GM23338 (cell line): ENCODE results near the gene SDC3. TPM values are rescaled to one million over a fixed set of nuclear protein-coding genes. Genes with fewer than 3 reads are reported as not detected.

Experiments used
- ATAC-seq: fragments of 200-7000 bp; cut with Tn5 transposase; 3 replicates; pipeline ENCODE4 v1.9.1; 2020
- DNase-seq: peaks from one replicate; pipeline ENCODE4 v3.0.0-alpha.2; 2015; ENCODE audit warnings: low spot score
- H2AFZ ChIP-seq: fragments of 200-600 bp; sonication (generic); 2 replicates; pipeline ENCODE4 v1.8.0; 2016; ENCODE audit warnings: antibody characterized with exemption, mild to moderate bottlenecking, moderate library complexity
- H3F3A ChIP-seq: fragments of 200-600 bp; sonication (generic); replicated peaks from 2 replicates; pipeline ENCODE4 v1.8.0; 2017; ENCODE audit warnings: antibody characterized with exemption, mixed run types, low read depth
- H3K27ac ChIP-seq: fragments of 200-600 bp; sonication (generic); 2 replicates; pipeline ENCODE4 v1.6.1; 2016; ENCODE audit warnings: low read depth
- H3K27me3 ChIP-seq: fragments of 200-600 bp; sonication (generic); 2 replicates; pipeline ENCODE4 v1.8.0; 2016; ENCODE audit warnings: mild to moderate bottlenecking, mixed run types, moderate library complexity; ENCODE audit not compliant: insufficient read depth
- H3K36me3 ChIP-seq: fragments of 200-600 bp; sonication (generic); 2 replicates; pipeline ENCODE4 v1.8.0; 2016; ENCODE audit warnings: mild to moderate bottlenecking; ENCODE audit not compliant: insufficient read depth
- H3K4me1 ChIP-seq: fragments of 200-600 bp; sonication (generic); 2 replicates; pipeline ENCODE4 v1.8.0; 2016; ENCODE audit warnings: mild to moderate bottlenecking, moderate library complexity; ENCODE audit not compliant: insufficient read depth
- H3K4me2 ChIP-seq: fragments of 200-600 bp; sonication (generic); 2 replicates; pipeline ENCODE4 v1.7.1; 2017; ENCODE audit warnings: mixed run types
- H3K4me3 ChIP-seq: fragments of 200-600 bp; sonication (generic); 2 replicates; pipeline ENCODE4 v1.6.1; 2016; ENCODE audit warnings: mixed run types
- H3K79me2 ChIP-seq: fragments of 200-600 bp; sonication (generic); replicated peaks from 2 replicates; pipeline ENCODE4 v1.8.0; 2017; ENCODE audit warnings: mild to moderate bottlenecking; ENCODE audit not compliant: insufficient read depth
- H3K9me2 ChIP-seq: fragments of 200-600 bp; sonication (generic); 2 replicates; pipeline ENCODE4 v1.8.0; 2017; ENCODE audit not compliant: insufficient read depth
- H4K20me1 ChIP-seq: fragments of 200-600 bp; sonication (generic); replicated peaks from 2 replicates; pipeline ENCODE4 v1.8.0; 2017; ENCODE audit warnings: mild to moderate bottlenecking; ENCODE audit not compliant: insufficient read depth
- H3K27ac Mint-ChIP-seq: 2 replicates; pipeline ENCODE4 v1.8.0; 2020; ENCODE audit warnings: inconsistent platforms, mild to moderate bottlenecking, moderate library complexity, mixed read lengths
- H3K27me3 Mint-ChIP-seq: 3 replicates; pipeline ENCODE4 v1.8.0; 2022; ENCODE audit warnings: low read depth, mild to moderate bottlenecking, moderate library complexity, mixed read lengths, inconsistent platforms; ENCODE audit not compliant: insufficient read depth, poor library complexity
- H3K36me3 Mint-ChIP-seq: 3 replicates; pipeline ENCODE4 v1.8.0; 2021; ENCODE audit warnings: low read depth, mild to moderate bottlenecking, inconsistent platforms, moderate library complexity, mixed read lengths
- H3K4me1 Mint-ChIP-seq: 3 replicates; pipeline ENCODE4 v1.8.0; 2020; ENCODE audit warnings: mild to moderate bottlenecking, inconsistent platforms, mixed read lengths
- H3K4me3 Mint-ChIP-seq: 3 replicates; pipeline ENCODE4 v1.8.0; 2021; ENCODE audit warnings: moderate library complexity, mild to moderate bottlenecking, inconsistent platforms, mixed read lengths
- H3K9me3 Mint-ChIP-seq: 3 replicates; pipeline ENCODE4 v1.8.0; 2020; ENCODE audit warnings: moderate library complexity, mild to moderate bottlenecking, inconsistent platforms, mixed read lengths
- CREB1 ChIP-seq: fragments of 250-450 bp; sonication (Bioruptor Pico); IDR thresholded peaks from 2 replicates; pipeline ENCODE4 v1.5.0; 2020; ENCODE audit warnings: low read depth, mild to moderate bottlenecking, moderate library complexity
- EZH2phosphoT487 ChIP-seq: fragments of 200-600 bp; sonication (generic); IDR thresholded peaks from one replicate; pipeline ENCODE4 v1.8.1; 2018; ENCODE audit warnings: antibody characterized with exemption; ENCODE audit not compliant: unreplicated experiment
- JUNB ChIP-seq: IDR thresholded peaks from one replicate; pipeline ENCODE4 v1.6.1; 2016; ENCODE audit warnings: antibody characterized with exemption; ENCODE audit not compliant: unreplicated experiment
- NANOG ChIP-seq: IDR thresholded peaks from 2 replicates; pipeline ENCODE4 v1.6.1; 2016; ENCODE audit warnings: antibody characterized with exemption, borderline replicate concordance
- POLR2AphosphoS5 ChIP-seq: IDR thresholded peaks from 2 replicates; pipeline ENCODE4 v1.6.1; 2016; ENCODE audit warnings: antibody characterized with exemption, low read depth
- ZNF114 ChIP-seq: fragments of 250-450 bp; sonication (Bioruptor Pico); IDR thresholded peaks from 2 replicates; pipeline ENCODE4 v1.5.0; 2020; ENCODE audit warnings: mild to moderate bottlenecking, moderate library complexity
- ZNF331 ChIP-seq: fragments of 250-450 bp; sonication (Bioruptor Pico); IDR thresholded peaks from 2 replicates; pipeline ENCODE4 v1.5.0; 2020; ENCODE audit warnings: low read depth, mild to moderate bottlenecking, moderate library complexity
- polyA plus RNA-seq: library from polyadenylated mRNA; unstranded; fragments of >200 nt; fragmentation: Nextera tagmentation; extraction: Ambion mirVana; gene quantifications from 2 replicates; pipeline ENCODE4 v1.2.1, GENCODE V29; 2016
- total RNA-seq: library from RNA; depleted of rRNA; stranded (reverse); fragments of >200 nt; shearing (Covaris generic); gene quantifications from 2 replicates; pipeline ENCODE4 v1.2.3, GENCODE V29; 2014
- TF ChIP-seq, protein P1 (sequence below): IDR thresholded peaks from one replicate; pipeline ENCODE4 v1.6.1; 2018; ENCODE audit warnings: antibody characterized with exemption; ENCODE audit not compliant: unreplicated experiment
- TF ChIP-seq, protein P2 (sequence below): IDR thresholded peaks from 2 replicates; pipeline ENCODE4 v1.6.1; 2016; ENCODE audit warnings: antibody characterized with exemption
- TF ChIP-seq, protein P3 (sequence below): fragments of 250-450 bp; sonication (Bioruptor Pico); IDR thresholded peaks from 2 replicates; pipeline ENCODE4 v1.5.0; 2020; ENCODE audit warnings: mild to moderate bottlenecking, moderate library complexity

The SDC3 gene
- total and polyA plus RNA-seq, 2 experiments from 2014 or later, result 5.2 to 29.7 TPM

DNA sequence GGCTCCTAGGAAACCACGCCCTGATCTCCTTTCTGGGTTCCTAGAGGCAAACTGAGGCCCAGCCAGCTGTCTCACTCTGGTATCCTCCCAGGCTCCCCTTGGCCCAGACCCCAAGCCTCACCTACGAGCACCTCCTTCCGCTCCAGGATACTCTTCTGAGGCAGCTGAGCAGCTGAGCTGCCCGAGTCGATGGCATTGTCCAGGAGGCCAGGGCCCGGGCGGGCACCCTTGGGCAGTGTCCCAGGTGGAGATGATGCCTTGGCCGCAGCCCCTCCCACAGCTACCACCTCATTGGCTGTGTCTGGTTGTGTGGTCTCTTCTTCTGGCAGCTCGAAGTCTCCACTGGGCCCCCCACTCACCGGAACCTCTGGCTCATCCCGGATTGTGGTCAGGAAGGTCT, 34.4 kb downstream of the SDC3 start (continued):
- TF ChIP-seq, protein P1, sequence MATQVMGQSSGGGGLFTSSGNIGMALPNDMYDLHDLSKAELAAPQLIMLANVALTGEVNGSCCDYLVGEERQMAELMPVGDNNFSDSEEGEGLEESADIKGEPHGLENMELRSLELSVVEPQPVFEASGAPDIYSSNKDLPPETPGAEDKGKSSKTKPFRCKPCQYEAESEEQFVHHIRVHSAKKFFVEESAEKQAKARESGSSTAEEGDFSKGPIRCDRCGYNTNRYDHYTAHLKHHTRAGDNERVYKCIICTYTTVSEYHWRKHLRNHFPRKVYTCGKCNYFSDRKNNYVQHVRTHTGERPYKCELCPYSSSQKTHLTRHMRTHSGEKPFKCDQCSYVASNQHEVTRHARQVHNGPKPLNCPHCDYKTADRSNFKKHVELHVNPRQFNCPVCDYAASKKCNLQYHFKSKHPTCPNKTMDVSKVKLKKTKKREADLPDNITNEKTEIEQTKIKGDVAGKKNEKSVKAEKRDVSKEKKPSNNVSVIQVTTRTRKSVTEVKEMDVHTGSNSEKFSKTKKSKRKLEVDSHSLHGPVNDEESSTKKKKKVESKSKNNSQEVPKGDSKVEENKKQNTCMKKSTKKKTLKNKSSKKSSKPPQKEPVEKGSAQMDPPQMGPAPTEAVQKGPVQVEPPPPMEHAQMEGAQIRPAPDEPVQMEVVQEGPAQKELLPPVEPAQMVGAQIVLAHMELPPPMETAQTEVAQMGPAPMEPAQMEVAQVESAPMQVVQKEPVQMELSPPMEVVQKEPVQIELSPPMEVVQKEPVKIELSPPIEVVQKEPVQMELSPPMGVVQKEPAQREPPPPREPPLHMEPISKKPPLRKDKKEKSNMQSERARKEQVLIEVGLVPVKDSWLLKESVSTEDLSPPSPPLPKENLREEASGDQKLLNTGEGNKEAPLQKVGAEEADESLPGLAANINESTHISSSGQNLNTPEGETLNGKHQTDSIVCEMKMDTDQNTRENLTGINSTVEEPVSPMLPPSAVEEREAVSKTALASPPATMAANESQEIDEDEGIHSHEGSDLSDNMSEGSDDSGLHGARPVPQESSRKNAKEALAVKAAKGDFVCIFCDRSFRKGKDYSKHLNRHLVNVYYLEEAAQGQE, result no peak
- no peak for TF ChIP-seq NANOG
- no peak for TF ChIP-seq POLR2AphosphoS5
- no peak for TF ChIP-seq ZNF331 (CRISPR knock-in tag)
- no peak for TF ChIP-seq JUNB
- TF ChIP-seq, protein P2, sequence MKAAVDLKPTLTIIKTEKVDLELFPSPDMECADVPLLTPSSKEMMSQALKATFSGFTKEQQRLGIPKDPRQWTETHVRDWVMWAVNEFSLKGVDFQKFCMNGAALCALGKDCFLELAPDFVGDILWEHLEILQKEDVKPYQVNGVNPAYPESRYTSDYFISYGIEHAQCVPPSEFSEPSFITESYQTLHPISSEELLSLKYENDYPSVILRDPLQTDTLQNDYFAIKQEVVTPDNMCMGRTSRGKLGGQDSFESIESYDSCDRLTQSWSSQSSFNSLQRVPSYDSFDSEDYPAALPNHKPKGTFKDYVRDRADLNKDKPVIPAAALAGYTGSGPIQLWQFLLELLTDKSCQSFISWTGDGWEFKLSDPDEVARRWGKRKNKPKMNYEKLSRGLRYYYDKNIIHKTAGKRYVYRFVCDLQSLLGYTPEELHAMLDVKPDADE, result no peak
- no peak for TF ChIP-seq ZNF114 (CRISPR knock-in tag)

DNA sequence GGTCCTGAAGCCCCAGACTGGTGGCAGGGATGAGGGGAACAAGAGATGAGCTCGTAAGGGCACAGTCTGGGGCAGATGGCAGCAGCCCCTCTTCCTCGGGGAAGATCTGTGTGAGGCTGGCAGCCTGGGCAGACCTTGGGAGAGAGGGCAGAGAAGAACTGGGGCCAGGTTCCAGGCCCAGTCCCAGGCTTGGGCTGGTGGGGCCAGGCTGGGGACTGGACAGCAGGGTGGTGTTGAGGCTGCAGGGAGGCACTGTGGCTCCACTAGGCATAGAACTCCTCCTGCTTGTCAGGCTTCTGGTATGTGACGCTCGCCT, 35.7 kb downstream of the SDC3 start:
- H3K9me2 ChIP-seq, result no peaks in the 10 kb centered on the region
- peaks cover 16% of the 10 kb centered on the region; the same call in 1 of the 2 replicates for H3K4me1 ChIP-seq
- no peak overlapping the region for H3K4me3 Mint-ChIP-seq
- no peak for TF ChIP-seq ZNF331 (CRISPR knock-in tag)
- TF ChIP-seq NANOG, result no peak
- TF ChIP-seq ZNF114 (CRISPR knock-in tag), result no peak
- TF ChIP-seq, protein P2, result no peak
- no peak for TF ChIP-seq EZH2phosphoT487
- no peak for TF ChIP-seq JUNB
- TF ChIP-seq, protein P3, sequence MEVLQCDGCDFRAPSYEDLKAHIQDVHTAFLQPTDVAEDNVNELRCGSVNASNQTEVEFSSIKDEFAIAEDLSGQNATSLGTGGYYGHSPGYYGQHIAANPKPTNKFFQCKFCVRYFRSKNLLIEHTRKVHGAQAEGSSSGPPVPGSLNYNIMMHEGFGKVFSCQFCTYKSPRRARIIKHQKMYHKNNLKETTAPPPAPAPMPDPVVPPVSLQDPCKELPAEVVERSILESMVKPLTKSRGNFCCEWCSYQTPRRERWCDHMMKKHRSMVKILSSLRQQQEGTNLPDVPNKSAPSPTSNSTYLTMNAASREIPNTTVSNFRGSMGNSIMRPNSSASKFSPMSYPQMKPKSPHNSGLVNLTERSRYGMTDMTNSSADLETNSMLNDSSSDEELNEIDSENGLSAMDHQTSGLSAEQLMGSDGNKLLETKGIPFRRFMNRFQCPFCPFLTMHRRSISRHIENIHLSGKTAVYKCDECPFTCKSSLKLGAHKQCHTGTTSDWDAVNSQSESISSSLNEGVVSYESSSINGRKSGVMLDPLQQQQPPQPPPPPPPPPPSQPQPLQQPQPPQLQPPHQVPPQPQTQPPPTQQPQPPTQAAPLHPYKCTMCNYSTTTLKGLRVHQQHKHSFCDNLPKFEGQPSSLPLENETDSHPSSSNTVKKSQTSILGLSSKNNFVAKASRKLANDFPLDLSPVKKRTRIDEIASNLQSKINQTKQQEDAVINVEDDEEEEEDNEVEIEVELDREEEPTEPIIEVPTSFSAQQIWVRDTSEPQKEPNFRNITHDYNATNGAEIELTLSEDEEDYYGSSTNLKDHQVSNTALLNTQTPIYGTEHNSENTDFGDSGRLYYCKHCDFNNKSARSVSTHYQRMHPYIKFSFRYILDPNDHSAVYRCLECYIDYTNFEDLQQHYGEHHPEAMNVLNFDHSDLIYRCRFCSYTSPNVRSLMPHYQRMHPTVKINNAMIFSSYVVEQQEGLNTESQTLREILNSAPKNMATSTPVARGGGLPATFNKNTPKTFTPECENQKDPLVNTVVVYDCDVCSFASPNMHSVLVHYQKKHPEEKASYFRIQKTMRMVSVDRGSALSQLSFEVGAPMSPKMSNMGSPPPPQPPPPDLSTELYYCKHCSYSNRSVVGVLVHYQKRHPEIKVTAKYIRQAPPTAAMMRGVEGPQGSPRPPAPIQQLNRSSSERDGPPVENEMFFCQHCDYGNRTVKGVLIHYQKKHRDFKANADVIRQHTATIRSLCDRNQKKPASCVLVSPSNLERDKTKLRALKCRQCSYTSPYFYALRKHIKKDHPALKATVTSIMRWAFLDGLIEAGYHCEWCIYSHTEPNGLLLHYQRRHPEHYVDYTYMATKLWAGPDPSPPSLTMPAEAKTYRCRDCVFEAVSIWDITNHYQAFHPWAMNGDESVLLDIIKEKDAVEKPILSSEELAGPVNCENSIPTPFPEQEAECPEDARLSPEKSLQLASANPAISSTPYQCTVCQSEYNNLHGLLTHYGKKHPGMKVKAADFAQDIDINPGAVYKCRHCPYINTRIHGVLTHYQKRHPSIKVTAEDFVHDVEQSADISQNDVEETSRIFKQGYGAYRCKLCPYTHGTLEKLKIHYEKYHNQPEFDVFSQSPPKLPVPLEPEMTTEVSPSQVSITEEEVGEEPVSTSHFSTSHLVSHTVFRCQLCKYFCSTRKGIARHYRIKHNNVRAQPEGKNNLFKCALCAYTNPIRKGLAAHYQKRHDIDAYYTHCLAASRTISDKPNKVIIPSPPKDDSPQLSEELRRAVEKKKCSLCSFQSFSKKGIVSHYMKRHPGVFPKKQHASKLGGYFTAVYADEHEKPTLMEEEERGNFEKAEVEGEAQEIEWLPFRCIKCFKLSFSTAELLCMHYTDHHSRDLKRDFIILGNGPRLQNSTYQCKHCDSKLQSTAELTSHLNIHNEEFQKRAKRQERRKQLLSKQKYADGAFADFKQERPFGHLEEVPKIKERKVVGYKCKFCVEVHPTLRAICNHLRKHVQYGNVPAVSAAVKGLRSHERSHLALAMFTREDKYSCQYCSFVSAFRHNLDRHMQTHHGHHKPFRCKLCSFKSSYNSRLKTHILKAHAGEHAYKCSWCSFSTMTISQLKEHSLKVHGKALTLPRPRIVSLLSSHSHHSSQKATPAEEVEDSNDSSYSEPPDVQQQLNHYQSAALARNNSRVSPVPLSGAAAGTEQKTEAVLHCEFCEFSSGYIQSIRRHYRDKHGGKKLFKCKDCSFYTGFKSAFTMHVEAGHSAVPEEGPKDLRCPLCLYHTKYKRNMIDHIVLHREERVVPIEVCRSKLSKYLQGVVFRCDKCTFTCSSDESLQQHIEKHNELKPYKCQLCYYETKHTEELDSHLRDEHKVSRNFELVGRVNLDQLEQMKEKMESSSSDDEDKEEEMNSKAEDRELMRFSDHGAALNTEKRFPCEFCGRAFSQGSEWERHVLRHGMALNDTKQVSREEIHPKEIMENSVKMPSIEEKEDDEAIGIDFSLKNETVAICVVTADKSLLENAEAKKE (CRISPR knock-in tag), result no peak
- no peak for TF ChIP-seq CREB1

More for the DNA sequence above, 35.7 kb downstream of the SDC3 start:
- H3K36me3 Mint-ChIP-seq, result peaks cover 42% of the 10 kb centered on the region
- Histone ChIP-seq H4K20me1 (no peaks in the 10 kb centered on the region), H2AFZ (no peak overlapping the region), H3K4me2 (no peak overlapping the region), H3K4me3 (no peak overlapping the region), H3K27ac (no peak overlapping the region), H3K36me3 (peaks cover 12% of the 10 kb centered on the region; the same call in 1 of the 2 replicates), H3K27me3 (no peaks in the 10 kb centered on the region), H3F3A (no peaks in the 10 kb centered on the region), H3K79me2 (no peaks in the 10 kb centered on the region)
- no peak overlapping the region for H3K27ac Mint-ChIP-seq
- peak; percentile 28 for DNase-seq
- peaks cover 35% of the 10 kb centered on the region for H3K4me1 Mint-ChIP-seq
- no peak for ATAC-seq
- peaks cover 16% of the 10 kb centered on the region for H3K27me3 Mint-ChIP-seq
- H3K9me3 Mint-ChIP-seq, result peaks cover 16% of the 10 kb centered on the region
